Panc1 (cell line): ENCODE measurements around the gene DCP2. TPM values are rescaled to one million over a fixed set of nuclear protein-coding genes. Genes with fewer than 3 reads are reported as not detected.

Experiments used
- ATAC-seq: fragments of 200-7000 bp; cut with Tn5 transposase; 2 replicates; pipeline ENCODE4 v1.9.1; 2020; ENCODE audit warnings: mild to moderate bottlenecking, moderate library complexity
- BruUV-seq: library from RNA; stranded (reverse); fragments of 400-500 nt; replicated peaks from 2 replicates; lab custom pipeline; 2021; lab: Mats Ljungman, UMichigan
- CTCF ChIA-PET: fragments of 300-600 bp; sonication (Branson Sonifier 250); formaldehyde crosslinking; loops from one replicate; lab custom pipeline; 2022; ENCODE audit warnings: antibody characterized with exemption; lab: Charles Lee
- POLR2A ChIA-PET: fragments of 300-600 bp; sonication (Branson Sonifier 250); formaldehyde crosslinking; loops from one replicate; lab custom pipeline; 2022; ENCODE audit warnings: antibody characterized with exemption; lab: Charles Lee
- DNase-seq: peaks from one replicate; pipeline ENCODE4 v3.0.0-alpha.2; 2010; ENCODE audit warnings: low read depth, low spot score
- H3K27ac ChIP-seq: 2 replicates; pipeline ENCODE4 v1.5.1; 2011; ENCODE audit warnings: mild to moderate bottlenecking, low read length, inconsistent platforms
- H3K27me3 ChIP-seq: fragments of 200-500 bp; sonication (Bioruptor generic); 2 replicates; pipeline ENCODE4 v1.6.0; 2014; ENCODE audit warnings: low read length, inconsistent platforms; ENCODE audit not compliant: control insufficient read depth, insufficient read depth
- H3K36me3 ChIP-seq: fragments of 200-500 bp; sonication (Bioruptor generic); 2 replicates; pipeline ENCODE4 v1.5.1; 2014; ENCODE audit warnings: inconsistent platforms, mild to moderate bottlenecking, low read length, moderate library complexity; ENCODE audit not compliant: control insufficient read depth, insufficient read depth
- H3K4me1 ChIP-seq: 2 replicates; pipeline ENCODE4 v1.5.1; 2011; ENCODE audit warnings: inconsistent platforms, mild to moderate bottlenecking, low read length, moderate library complexity; ENCODE audit not compliant: control insufficient read depth, insufficient read depth
- H3K4me3 ChIP-seq, 2 experiments: 2 replicates each; pipeline ENCODE4 v1.5.1; 2011 to 2012; ENCODE audit warnings: low read depth in 2 of 2, low read length in 2 of 2, mild to moderate bottlenecking in 2 of 2, inconsistent platforms in 1 of 2, moderate library complexity in 1 of 2
- H3K9me3 ChIP-seq: fragments of 200-500 bp; sonication (Bioruptor generic); 2 replicates; pipeline ENCODE4 v1.5.1; 2014; ENCODE audit warnings: low read depth, mild to moderate bottlenecking, inconsistent platforms, low read length, moderate library complexity; ENCODE audit not compliant: control insufficient read depth, insufficient read depth
- POLR2AphosphoS5 ChIP-seq: IDR thresholded peaks from 2 replicates; pipeline ENCODE4 v1.6.1; 2012; ENCODE audit warnings: mild to moderate bottlenecking, low read depth, low read length, moderate library complexity
- SIN3A ChIP-seq: IDR thresholded peaks from 2 replicates; pipeline ENCODE4 v1.6.1; 2012; ENCODE audit warnings: low read depth, mild to moderate bottlenecking, low read length, moderate library complexity, borderline replicate concordance; ENCODE audit not compliant: insufficient read depth
- TCF7L2 ChIP-seq: IDR thresholded peaks from 2 replicates; pipeline ENCODE4 v1.6.1; 2011; ENCODE audit warnings: mild to moderate bottlenecking, low read depth, low read length, inconsistent platforms
- in situ Hi-C: cut with HindIII; loops from 2 replicates; pipeline ENCODE4 v1.10.0; 2016; ENCODE audit warnings: low sequenced_read_pairs, low pct_unique_long_range_greater_than_20kb
- intact Hi-C: fragments of 100-400 bp; cut with micrococcal nuclease; formaldehyde crosslinking; loops from one replicate; pipeline ENCODE4 v1.10.0; 2022; ENCODE audit not compliant: unreplicated experiment
- total RNA-seq: library from RNA; stranded (reverse); gene quantifications from one replicate; pipeline ENCODE4 v1.2.1, GENCODE V29; 2021; ENCODE audit not compliant: unreplicated experiment
- TF ChIP-seq, protein P1 (sequence below), 2 experiments: IDR thresholded peaks; 2 replicates each; pipeline ENCODE4 v1.6.1; 2011 to 2012; ENCODE audit warnings: low read depth in 2 of 2, control low read depth in 1 of 2, low read length in 1 of 2, mild to moderate bottlenecking in 1 of 2, moderate library complexity in 1 of 2; ENCODE audit not compliant: insufficient read depth in 1 of 2
- TF ChIP-seq, protein P2 (sequence below): fragments of 450-650 bp; IDR thresholded peaks from 2 replicates; pipeline ENCODE4 v1.5.1; 2017; ENCODE audit warnings: mild to moderate bottlenecking

Gene DCP2
- total RNA-seq, 1 experiment from 2014 or later, result 70.4 TPM

DNA sequence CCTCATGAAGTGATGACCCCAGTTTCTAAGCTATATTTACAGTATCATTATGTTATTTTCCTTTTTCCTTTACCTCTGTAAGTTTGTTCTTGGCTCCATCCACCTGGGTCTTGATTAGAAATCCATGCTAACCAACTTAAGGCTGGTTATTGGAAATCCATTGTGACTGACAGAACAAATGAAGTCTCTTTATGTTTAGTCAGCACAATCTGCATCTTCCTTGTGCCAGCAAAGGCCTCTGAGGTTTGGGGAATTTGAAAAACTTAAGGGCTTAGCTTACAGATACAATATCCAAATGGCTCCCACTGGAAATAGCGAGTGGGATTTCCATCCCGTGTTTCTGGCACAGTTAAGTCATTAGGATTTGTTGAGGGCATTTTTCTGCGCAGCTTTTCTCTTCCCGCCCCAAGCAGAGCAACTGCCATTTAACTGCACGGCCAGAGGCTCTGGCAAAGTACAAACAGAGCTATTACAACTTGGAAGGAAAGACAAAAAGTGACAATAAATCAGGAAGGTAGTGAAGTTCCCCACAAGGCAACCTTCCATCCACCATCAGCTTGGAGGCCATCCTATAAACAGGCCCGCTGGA is 64.2 kb downstream of the DCP2 start:
- in situ Hi-C loops (no loop called here), intact Hi-C loops (no loop called here)
- H3K27ac ChIP-seq, result no peak overlapping the region
- H3K36me3 ChIP-seq, result no peaks in the 10 kb centered on the region
- no peak overlapping the region for H3K4me3 ChIP-seq
- H3K27me3 ChIP-seq, result no peaks in the 10 kb centered on the region
- ATAC-seq (no peak), DNase-seq (no peak)
- no TSS peak for BruUV-seq
- no peak for TF ChIP-seq TCF7L2
- TF ChIP-seq, protein P1, sequence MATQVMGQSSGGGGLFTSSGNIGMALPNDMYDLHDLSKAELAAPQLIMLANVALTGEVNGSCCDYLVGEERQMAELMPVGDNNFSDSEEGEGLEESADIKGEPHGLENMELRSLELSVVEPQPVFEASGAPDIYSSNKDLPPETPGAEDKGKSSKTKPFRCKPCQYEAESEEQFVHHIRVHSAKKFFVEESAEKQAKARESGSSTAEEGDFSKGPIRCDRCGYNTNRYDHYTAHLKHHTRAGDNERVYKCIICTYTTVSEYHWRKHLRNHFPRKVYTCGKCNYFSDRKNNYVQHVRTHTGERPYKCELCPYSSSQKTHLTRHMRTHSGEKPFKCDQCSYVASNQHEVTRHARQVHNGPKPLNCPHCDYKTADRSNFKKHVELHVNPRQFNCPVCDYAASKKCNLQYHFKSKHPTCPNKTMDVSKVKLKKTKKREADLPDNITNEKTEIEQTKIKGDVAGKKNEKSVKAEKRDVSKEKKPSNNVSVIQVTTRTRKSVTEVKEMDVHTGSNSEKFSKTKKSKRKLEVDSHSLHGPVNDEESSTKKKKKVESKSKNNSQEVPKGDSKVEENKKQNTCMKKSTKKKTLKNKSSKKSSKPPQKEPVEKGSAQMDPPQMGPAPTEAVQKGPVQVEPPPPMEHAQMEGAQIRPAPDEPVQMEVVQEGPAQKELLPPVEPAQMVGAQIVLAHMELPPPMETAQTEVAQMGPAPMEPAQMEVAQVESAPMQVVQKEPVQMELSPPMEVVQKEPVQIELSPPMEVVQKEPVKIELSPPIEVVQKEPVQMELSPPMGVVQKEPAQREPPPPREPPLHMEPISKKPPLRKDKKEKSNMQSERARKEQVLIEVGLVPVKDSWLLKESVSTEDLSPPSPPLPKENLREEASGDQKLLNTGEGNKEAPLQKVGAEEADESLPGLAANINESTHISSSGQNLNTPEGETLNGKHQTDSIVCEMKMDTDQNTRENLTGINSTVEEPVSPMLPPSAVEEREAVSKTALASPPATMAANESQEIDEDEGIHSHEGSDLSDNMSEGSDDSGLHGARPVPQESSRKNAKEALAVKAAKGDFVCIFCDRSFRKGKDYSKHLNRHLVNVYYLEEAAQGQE (IDR thresholded peaks at IDR 0.05; ENCODE audit: insufficient read depth in 1 of 2, low read depth in 2 of 2, low read length in 1 of 2), result no peak
- TF ChIP-seq, protein P2, sequence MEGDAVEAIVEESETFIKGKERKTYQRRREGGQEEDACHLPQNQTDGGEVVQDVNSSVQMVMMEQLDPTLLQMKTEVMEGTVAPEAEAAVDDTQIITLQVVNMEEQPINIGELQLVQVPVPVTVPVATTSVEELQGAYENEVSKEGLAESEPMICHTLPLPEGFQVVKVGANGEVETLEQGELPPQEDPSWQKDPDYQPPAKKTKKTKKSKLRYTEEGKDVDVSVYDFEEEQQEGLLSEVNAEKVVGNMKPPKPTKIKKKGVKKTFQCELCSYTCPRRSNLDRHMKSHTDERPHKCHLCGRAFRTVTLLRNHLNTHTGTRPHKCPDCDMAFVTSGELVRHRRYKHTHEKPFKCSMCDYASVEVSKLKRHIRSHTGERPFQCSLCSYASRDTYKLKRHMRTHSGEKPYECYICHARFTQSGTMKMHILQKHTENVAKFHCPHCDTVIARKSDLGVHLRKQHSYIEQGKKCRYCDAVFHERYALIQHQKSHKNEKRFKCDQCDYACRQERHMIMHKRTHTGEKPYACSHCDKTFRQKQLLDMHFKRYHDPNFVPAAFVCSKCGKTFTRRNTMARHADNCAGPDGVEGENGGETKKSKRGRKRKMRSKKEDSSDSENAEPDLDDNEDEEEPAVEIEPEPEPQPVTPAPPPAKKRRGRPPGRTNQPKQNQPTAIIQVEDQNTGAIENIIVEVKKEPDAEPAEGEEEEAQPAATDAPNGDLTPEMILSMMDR, result peak; percentile 4; the same call in 1 of the 2 replicates
- no peaks in the 10 kb centered on the region for H3K9me3 ChIP-seq
- H3K4me1 ChIP-seq, result no peaks in the 10 kb centered on the region
- CTCF ChIA-PET, result no interaction called here
- POLR2A ChIA-PET, result no interaction called here

DNA sequence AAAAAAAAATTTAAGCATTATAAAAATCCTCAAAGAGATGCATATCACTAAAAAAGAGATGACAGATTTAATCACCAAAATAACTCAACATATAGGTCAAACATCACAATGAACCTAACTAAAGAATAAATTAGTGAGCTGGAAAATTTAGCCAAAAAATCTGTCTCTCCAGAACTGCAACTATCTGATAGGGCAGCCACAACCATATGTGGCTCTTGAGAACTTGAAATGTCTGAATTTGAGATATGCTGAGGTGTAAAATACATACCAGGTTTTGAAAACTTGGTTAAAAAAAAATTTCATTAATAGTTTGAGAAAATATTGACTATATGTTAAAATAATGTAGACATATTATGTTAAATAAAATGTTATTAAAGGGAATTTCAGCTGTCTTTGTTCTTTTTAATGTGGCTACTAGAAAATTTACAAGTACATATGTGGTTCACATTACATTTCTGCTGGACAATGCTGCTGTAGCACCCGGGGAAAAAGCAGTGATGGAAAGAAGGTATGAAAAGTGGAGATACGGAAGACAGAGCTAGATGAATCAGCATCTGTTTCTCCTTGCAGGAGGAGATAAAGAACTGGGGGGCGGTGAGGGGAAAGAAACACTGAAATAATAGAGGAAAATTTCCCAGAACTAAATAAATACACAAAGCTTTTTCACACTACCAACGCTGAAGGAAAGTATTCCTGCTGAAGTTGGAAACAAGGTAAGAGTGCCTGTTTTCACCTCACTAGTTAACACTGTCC is 66.1 kb downstream of the DCP2 start:
- no peaks in the 10 kb centered on the region for H3K27me3 ChIP-seq
- ChIA-PET CTCF (no interaction called here), POLR2A (interaction anchor here (0.6 to 0.7 kb wide), 2 partner anchors 199 to 252 kb away, joined by 6 to 10 read pairs; no protein-coding TSS in a partner anchor)
- TF ChIP-seq SIN3A (no peak), TCF7L2 (no peak), POLR2AphosphoS5 (no peak)
- TF ChIP-seq, protein P1 (IDR thresholded peaks at IDR 0.05; ENCODE audit: insufficient read depth in 1 of 2, low read depth in 2 of 2, low read length in 1 of 2), result no peak
- TF ChIP-seq, protein P2, result no peak
- H3K27ac ChIP-seq, result no peak overlapping the region
- intact Hi-C loops (no loop called here), in situ Hi-C loops (no loop called here)
- ATAC-seq, result no peak
- H3K4me3 ChIP-seq, result no peak overlapping the region
- BruUV-seq, result no TSS peak
- H3K9me3 ChIP-seq, result no peaks in the 10 kb centered on the region
- H3K36me3 ChIP-seq, result no peaks in the 10 kb centered on the region
- DNase-seq, result no peak
- H3K4me1 ChIP-seq, result no peaks in the 10 kb centered on the region
